ENCODE data around the gene UGT2A1. TPM values are rescaled to one million over a fixed set of nuclear protein-coding genes. Genes with fewer than 3 reads are reported as not detected.

The UGT2A1 gene
- total and polyA plus RNA-seq, 4 donors: 0.05 to 6.6 (median 0.25) TPM

DNA sequence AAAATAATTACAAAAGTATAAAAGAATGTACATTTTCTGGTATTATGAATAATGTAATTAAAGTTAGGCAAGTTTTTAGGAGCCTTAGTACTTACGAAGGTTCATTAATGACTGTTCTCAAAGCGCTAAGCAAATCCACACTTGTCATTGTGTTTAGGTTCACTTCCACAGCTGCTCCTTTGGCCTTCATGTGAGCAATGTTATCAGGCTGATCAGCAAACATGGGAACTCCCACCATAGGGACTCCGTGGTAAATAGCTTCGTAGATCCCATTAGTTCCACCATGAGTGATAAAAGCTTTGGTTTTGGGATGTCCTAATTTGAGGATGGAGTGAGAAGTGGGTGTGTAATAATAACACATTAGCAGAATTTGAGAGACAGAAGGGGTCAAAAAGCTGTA, 58.7 kb downstream of the UGT2A1 start:
- Histone ChIP-seq H3K27ac (ENCODE audit: low read depth in 1 of 2, low read length in 2 of 2) (peak overlapping the region; percentile 19 to 25), H3K4me3 (ENCODE audit: low read depth in 1 of 3, low read length in 3 of 3) (peak overlapping the region; percentile 35 to 47 (median 37)), H3K4me1 (ENCODE audit: control insufficient read depth in 4 of 4, insufficient read depth in 4 of 4, low read length in 3 of 4) (peaks cover 0 to 21% (median 5%) of the 10 kb centered on the region in 4 donors), H3K9me3 (ENCODE audit: control insufficient read depth in 4 of 4, low read length in 3 of 4) (no peaks in the 10 kb centered on the region), H3K36me3 (ENCODE audit: control insufficient read depth in 4 of 4, insufficient read depth in 3 of 4, low read depth in 1 of 4, low read length in 3 of 4) (no peaks in the 10 kb centered on the region), H3K9ac (ENCODE audit: low read depth in 1 of 2, low read length in 2 of 2) (peak overlapping the region; percentile 5 to 21), H3K27me3 (ENCODE audit: control insufficient read depth in 4 of 4, insufficient read depth in 4 of 4, low read length in 3 of 4) (no peaks in the 10 kb centered on the region)
- DNase-seq (ENCODE audit: low spot score): no peak
- 38% methylated on average over 4 of the region's 4 CpGs for whole genome bisulfite sequencing
- TF ChIP-seq, protein P1, sequence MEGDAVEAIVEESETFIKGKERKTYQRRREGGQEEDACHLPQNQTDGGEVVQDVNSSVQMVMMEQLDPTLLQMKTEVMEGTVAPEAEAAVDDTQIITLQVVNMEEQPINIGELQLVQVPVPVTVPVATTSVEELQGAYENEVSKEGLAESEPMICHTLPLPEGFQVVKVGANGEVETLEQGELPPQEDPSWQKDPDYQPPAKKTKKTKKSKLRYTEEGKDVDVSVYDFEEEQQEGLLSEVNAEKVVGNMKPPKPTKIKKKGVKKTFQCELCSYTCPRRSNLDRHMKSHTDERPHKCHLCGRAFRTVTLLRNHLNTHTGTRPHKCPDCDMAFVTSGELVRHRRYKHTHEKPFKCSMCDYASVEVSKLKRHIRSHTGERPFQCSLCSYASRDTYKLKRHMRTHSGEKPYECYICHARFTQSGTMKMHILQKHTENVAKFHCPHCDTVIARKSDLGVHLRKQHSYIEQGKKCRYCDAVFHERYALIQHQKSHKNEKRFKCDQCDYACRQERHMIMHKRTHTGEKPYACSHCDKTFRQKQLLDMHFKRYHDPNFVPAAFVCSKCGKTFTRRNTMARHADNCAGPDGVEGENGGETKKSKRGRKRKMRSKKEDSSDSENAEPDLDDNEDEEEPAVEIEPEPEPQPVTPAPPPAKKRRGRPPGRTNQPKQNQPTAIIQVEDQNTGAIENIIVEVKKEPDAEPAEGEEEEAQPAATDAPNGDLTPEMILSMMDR (IDR thresholded peaks at IDR 0.05; ENCODE audit: low read depth, low read length, missing input control): no peak
- TF ChIP-seq, protein P2, sequence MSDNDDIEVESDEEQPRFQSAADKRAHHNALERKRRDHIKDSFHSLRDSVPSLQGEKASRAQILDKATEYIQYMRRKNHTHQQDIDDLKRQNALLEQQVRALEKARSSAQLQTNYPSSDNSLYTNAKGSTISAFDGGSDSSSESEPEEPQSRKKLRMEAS (IDR thresholded peaks at IDR 0.05): no peak
- TF ChIP-seq YY1 (IDR thresholded peaks at IDR 0.05) (peak; percentile 22), HNF4A (conservative IDR thresholded peaks at IDR 0.05) (peak in 1 of 2 donors; percentile 29)

DNA sequence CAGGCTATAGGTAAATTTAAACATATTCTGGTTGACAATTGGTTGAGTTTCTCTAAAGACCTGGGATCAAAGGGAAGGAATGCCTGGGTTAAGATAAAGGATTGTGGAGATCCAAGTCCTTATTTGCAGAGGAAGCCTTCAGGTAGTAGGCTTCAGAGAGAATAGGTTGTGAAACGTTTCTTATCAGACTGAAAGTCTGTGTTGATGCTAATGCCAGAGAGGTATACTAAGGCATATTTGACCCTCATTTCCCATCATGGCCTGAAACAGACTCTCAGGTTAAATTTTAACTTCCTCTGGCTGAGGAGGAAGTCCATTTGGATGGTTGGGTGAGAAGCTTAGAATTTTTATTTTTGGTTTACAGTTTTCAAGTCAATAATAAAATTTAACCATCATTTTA, 61.7 kb downstream of the UGT2A1 start:
- H3K36me3 ChIP-seq (ENCODE audit: control insufficient read depth in 4 of 4, insufficient read depth in 3 of 4, low read depth in 1 of 4, low read length in 3 of 4): no peaks in the 10 kb centered on the region
- DNase-seq (ENCODE audit: low spot score): no peak
- no peak overlapping the region for H3K4me3 ChIP-seq (ENCODE audit: low read depth in 1 of 3, low read length in 3 of 3)
- no peak overlapping the region for H3K9ac ChIP-seq (ENCODE audit: low read depth in 1 of 2, low read length in 2 of 2)
- WGBS: 6% methylated on average over 1 of the region's 1 CpG
- peaks cover 0 to 13% (median 5%) of the 10 kb centered on the region in 4 donors for H3K4me1 ChIP-seq (ENCODE audit: control insufficient read depth in 4 of 4, insufficient read depth in 4 of 4, low read length in 3 of 4)
- TF ChIP-seq, protein P3, sequence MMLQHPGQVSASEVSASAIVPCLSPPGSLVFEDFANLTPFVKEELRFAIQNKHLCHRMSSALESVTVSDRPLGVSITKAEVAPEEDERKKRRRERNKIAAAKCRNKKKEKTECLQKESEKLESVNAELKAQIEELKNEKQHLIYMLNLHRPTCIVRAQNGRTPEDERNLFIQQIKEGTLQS (IDR thresholded peaks at IDR 0.05): no peak
- TF ChIP-seq TAF1 (conservative IDR thresholded peaks at IDR 0.05) (no peak), SP1 (IDR thresholded peaks at IDR 0.05) (peak; percentile 37), FOXA2 (IDR thresholded peaks at IDR 0.05) (no peak), HNF4A (conservative IDR thresholded peaks at IDR 0.05) (peak; percentile 49 to 69), RXRA (IDR thresholded peaks at IDR 0.05) (peak; percentile 52 to 73), RAD21 (IDR thresholded peaks at IDR 0.05) (peak in 1 of 2 donors; percentile 29), JUND (IDR thresholded peaks at IDR 0.05) (peak in 1 of 2 donors; percentile 41), GABPA (IDR thresholded peaks at IDR 0.05 in 1 of 2, conservative IDR thresholded peaks at IDR 0.05 in 1 of 2) (peak in 1 of 2 donors; percentile 40), EGR1 (IDR thresholded peaks at IDR 0.05; ENCODE audit: low read depth in 2 of 2) (no peak), NR2F2 (IDR thresholded peaks at IDR 0.05) (no peak), FOXA1 (IDR thresholded peaks at IDR 0.05) (no peak), YY1 (IDR thresholded peaks at IDR 0.05) (peak; percentile 65), HNF4G (IDR thresholded peaks at IDR 0.05) (peak; percentile 19)
- TF ChIP-seq, protein P1 (IDR thresholded peaks at IDR 0.05; ENCODE audit: low read depth, low read length, missing input control): no peak
- TF ChIP-seq, protein P4, sequence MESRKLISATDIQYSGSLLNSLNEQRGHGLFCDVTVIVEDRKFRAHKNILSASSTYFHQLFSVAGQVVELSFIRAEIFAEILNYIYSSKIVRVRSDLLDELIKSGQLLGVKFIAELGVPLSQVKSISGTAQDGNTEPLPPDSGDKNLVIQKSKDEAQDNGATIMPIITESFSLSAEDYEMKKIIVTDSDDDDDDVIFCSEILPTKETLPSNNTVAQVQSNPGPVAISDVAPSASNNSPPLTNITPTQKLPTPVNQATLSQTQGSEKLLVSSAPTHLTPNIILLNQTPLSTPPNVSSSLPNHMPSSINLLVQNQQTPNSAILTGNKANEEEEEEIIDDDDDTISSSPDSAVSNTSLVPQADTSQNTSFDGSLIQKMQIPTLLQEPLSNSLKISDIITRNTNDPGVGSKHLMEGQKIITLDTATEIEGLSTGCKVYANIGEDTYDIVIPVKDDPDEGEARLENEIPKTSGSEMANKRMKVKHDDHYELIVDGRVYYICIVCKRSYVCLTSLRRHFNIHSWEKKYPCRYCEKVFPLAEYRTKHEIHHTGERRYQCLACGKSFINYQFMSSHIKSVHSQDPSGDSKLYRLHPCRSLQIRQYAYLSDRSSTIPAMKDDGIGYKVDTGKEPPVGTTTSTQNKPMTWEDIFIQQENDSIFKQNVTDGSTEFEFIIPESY (IDR thresholded peaks at IDR 0.05): peak; percentile 66
- TF ChIP-seq, protein P2 (IDR thresholded peaks at IDR 0.05): peak; percentile 24
- TF ChIP-seq, protein P5, sequence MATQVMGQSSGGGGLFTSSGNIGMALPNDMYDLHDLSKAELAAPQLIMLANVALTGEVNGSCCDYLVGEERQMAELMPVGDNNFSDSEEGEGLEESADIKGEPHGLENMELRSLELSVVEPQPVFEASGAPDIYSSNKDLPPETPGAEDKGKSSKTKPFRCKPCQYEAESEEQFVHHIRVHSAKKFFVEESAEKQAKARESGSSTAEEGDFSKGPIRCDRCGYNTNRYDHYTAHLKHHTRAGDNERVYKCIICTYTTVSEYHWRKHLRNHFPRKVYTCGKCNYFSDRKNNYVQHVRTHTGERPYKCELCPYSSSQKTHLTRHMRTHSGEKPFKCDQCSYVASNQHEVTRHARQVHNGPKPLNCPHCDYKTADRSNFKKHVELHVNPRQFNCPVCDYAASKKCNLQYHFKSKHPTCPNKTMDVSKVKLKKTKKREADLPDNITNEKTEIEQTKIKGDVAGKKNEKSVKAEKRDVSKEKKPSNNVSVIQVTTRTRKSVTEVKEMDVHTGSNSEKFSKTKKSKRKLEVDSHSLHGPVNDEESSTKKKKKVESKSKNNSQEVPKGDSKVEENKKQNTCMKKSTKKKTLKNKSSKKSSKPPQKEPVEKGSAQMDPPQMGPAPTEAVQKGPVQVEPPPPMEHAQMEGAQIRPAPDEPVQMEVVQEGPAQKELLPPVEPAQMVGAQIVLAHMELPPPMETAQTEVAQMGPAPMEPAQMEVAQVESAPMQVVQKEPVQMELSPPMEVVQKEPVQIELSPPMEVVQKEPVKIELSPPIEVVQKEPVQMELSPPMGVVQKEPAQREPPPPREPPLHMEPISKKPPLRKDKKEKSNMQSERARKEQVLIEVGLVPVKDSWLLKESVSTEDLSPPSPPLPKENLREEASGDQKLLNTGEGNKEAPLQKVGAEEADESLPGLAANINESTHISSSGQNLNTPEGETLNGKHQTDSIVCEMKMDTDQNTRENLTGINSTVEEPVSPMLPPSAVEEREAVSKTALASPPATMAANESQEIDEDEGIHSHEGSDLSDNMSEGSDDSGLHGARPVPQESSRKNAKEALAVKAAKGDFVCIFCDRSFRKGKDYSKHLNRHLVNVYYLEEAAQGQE (IDR thresholded peaks at IDR 0.05): no peak
- no peaks in the 10 kb centered on the region for H3K27me3 ChIP-seq (ENCODE audit: control insufficient read depth in 4 of 4, insufficient read depth in 4 of 4, low read length in 3 of 4)
- no peaks in the 10 kb centered on the region for H3K9me3 ChIP-seq (ENCODE audit: control insufficient read depth in 4 of 4, low read length in 3 of 4)
- no peak overlapping the region for H3K27ac ChIP-seq (ENCODE audit: low read depth in 1 of 2, low read length in 2 of 2)
